K562 (cell line): ENCODE data around the gene EFCC1. TPM values are rescaled to one million over a fixed set of nuclear protein-coding genes. Genes with fewer than 3 reads are reported as not detected.

ENCODE experiments used
- ATAC-seq: fragments of 200-7000 bp; cut with Tn5 transposase; 3 replicates; pipeline ENCODE4 v1.9.1; 2020; ENCODE audit warnings: moderate library complexity
- BruUV-seq: library from RNA; stranded (reverse); fragments of 400-500 nt; replicated peaks from 2 replicates; lab custom pipeline; 2021; lab: Mats Ljungman, UMichigan
- CTCF ChIA-PET: fragments of 300-600 bp; formaldehyde crosslinking; extraction: SDS; loops from one replicate; lab custom pipeline; 2021; ENCODE audit warnings: low intra/inter-chr PET ratio; lab: Yijun Ruan, JAX
- POLR2A ChIA-PET: fragments of 300-600, 350-650 bp; sonication (Branson Sonifier 250); formaldehyde crosslinking; extraction: SDS; loops from one replicate; lab custom pipeline; 2021; ENCODE audit warnings: antibody characterized with exemption, inconsistent platforms; lab: Yijun Ruan, JAX
- DNase-seq, 4 experiments: peaks; one replicate each; pipeline versions ENCODE4 v3.0.0 to v3.0.0-alpha.2; 2011 to 2018; ENCODE audit warnings: low spot score in 3 of 4, mixed read lengths in 3 of 4; ENCODE audit errors: extremely low read depth in 1 of 4
- FAIRE-seq: peaks from 2 replicates; lab custom pipeline; 2011; peaks lifted over from hg19 to GRCh38; lab: Jason Lieb, UNC
- H2AFZ ChIP-seq: 2 replicates; pipeline ENCODE4 v1.6.0; 2011; ENCODE audit warnings: low read depth, low read length, control low read depth, inconsistent platforms
- H3K27ac ChIP-seq: fragments of 200-600 bp; 3 replicates; pipeline ENCODE4 v1.8.0; 2011; ENCODE audit warnings: low read depth, mild to moderate bottlenecking, control low read depth, inconsistent platforms, low read length, moderate library complexity, mixed read lengths; ENCODE audit errors: extremely low read depth
- H3K27me3 ChIP-seq, 2 experiments: fragments of 300-600 bp in 1 of 2; 2 replicates in 1 of 2; 3 replicates in 1 of 2; pipeline versions ENCODE4 v1.6.0 to v1.8.0; 2011; ENCODE audit warnings: inconsistent platforms in 2 of 2, low read length in 2 of 2, mild to moderate bottlenecking in 1 of 2, mixed read lengths in 1 of 2, moderate library complexity in 1 of 2; ENCODE audit not compliant: control insufficient read depth in 2 of 2, insufficient read depth in 2 of 2
- H3K36me3 ChIP-seq: fragments of 300-600 bp; 3 replicates; pipeline ENCODE4 v1.8.0; 2011; ENCODE audit warnings: mild to moderate bottlenecking, low read length, inconsistent platforms; ENCODE audit not compliant: control insufficient read depth, insufficient read depth
- H3K4me1 ChIP-seq, 2 experiments: fragments of 200-600 bp in 1 of 2; replicated peaks in 1 of 2; 2 replicates in 1 of 2; 3 replicates in 1 of 2; pipeline versions ENCODE4 v1.5.1 to v1.8.0; 2011; ENCODE audit warnings: inconsistent platforms in 2 of 2, low read length in 2 of 2, mild to moderate bottlenecking in 1 of 2, mixed read lengths in 1 of 2, moderate library complexity in 1 of 2; ENCODE audit not compliant: control insufficient read depth in 2 of 2, insufficient read depth in 2 of 2
- H3K4me2 ChIP-seq: 2 replicates; pipeline ENCODE4 v1.6.1; 2011; ENCODE audit warnings: low read length, control low read depth, inconsistent platforms, mixed read lengths; ENCODE audit not compliant: insufficient read depth
- H3K4me3 ChIP-seq: fragments of 200-600 bp; sonication (generic), shearing (Covaris generic); 2 replicates; pipeline ENCODE4 v1.5.1; 2016; ENCODE audit warnings: control low read depth, inconsistent platforms
- H3K79me2 ChIP-seq: fragments of 200-600 bp; 3 replicates; pipeline ENCODE4 v1.8.0; 2011; ENCODE audit warnings: low read length, inconsistent platforms; ENCODE audit not compliant: control insufficient read depth, insufficient read depth
- H3K9ac ChIP-seq, 2 experiments: 2 replicates each; pipeline versions ENCODE4 v1.6.0 to v1.6.1; 2011; ENCODE audit warnings: low read depth in 2 of 2, low read length in 2 of 2, control low read depth in 1 of 2, inconsistent platforms in 1 of 2, mild to moderate bottlenecking in 1 of 2, mixed read lengths in 1 of 2; ENCODE audit not compliant: insufficient read depth in 1 of 2
- H3K9me1 ChIP-seq: one replicate; pipeline ENCODE4 v1.6.0; 2011; ENCODE audit warnings: inconsistent platforms, mild to moderate bottlenecking, low read length, moderate library complexity; ENCODE audit not compliant: control insufficient read depth, insufficient read depth
- H3K9me3 ChIP-seq: replicated peaks from 2 replicates; pipeline ENCODE4 v1.5.1; 2011; ENCODE audit warnings: low read depth, low read length, inconsistent platforms; ENCODE audit not compliant: control insufficient read depth, insufficient read depth
- H4K20me1 ChIP-seq: replicated peaks from 2 replicates; pipeline ENCODE4 v1.6.1; 2011; ENCODE audit warnings: low read length, inconsistent platforms, mixed read lengths; ENCODE audit not compliant: control insufficient read depth, insufficient read depth
- CC2D1A ChIP-seq: fragments of 450-650 bp; IDR thresholded peaks from 2 replicates; pipeline ENCODE4 v1.6.1; 2017; ENCODE audit warnings: mild to moderate bottlenecking
- DACH1 ChIP-seq: fragments of 450-650 bp; IDR thresholded peaks from 2 replicates; pipeline ENCODE4 v1.6.1; 2018; ENCODE audit not compliant: partially characterized antibody
- FOXK2 ChIP-seq, 2 experiments: fragments of 450-650 bp; IDR thresholded peaks in 1 of 2; conservative IDR thresholded peaks in 1 of 2; 2 replicates each; pipeline ENCODE4 v1.6.1; 2016; ENCODE audit warnings: low read depth in 2 of 2, mild to moderate bottlenecking in 1 of 2
- TBP ChIP-seq: optimal IDR thresholded peaks from 2 replicates; pipeline ENCODE3; 2011; ENCODE audit warnings: low read depth, low read length, improper control_type of control experiment
- ZNF347 ChIP-seq: fragments of 450-650 bp; formaldehyde crosslinking; IDR thresholded peaks from 2 replicates; pipeline ENCODE4 v1.4.0; 2020; ENCODE audit warnings: low read depth, mild to moderate bottlenecking, moderate library complexity
- ZNF551 ChIP-seq: fragments of 250-450 bp; sonication (Bioruptor Pico); IDR thresholded peaks from 2 replicates; pipeline ENCODE4 v1.5.0; 2021; ENCODE audit warnings: mild to moderate bottlenecking, moderate library complexity
- WGBS: fragments of 100-300 bp; shearing (Covaris generic); methylation state at CpG from one replicate; pipeline ENCODE4 v1.1.6; 2016; ENCODE audit warnings: low coverage, mixed read lengths; ENCODE audit not compliant: insufficient coverage; ENCODE audit errors: missing lambda C conversion rate; 5-methylcytosine and 5-hydroxymethylcytosine counted together
- in situ Hi-C: fragments of 300-500 bp; cut with MboI; formaldehyde crosslinking; loops from 4 replicates; pipeline ENCODE4 v1.15.0; 2018; ENCODE audit warnings: inconsistent platforms, mixed read lengths
- intact Hi-C: fragments of 100-400 bp; cut with micrococcal nuclease; formaldehyde crosslinking; loops from 2 replicates; pipeline ENCODE4 v1.14.2; 2022
- polyA plus RNA-seq, 8 experiments: library from polyadenylated mRNA; depleted of rRNA in 4 of 8; stranded (reverse) in 5 of 8; unstranded in 3 of 8; fragments of >200 nt; fragmentation: Nextera tagmentation in 2 of 8; fragmentation: Illumina TruSeq in 1 of 8; extraction: Ambion mirVana in 2 of 8; extraction: Trizol in 1 of 8; gene quantifications; 2 replicates each; pipeline versions ENCODE4 v1.2.1 to v1.2.3, GENCODE V29; 2011 to 2014; ENCODE audit warnings: inconsistent platforms in 1 of 8, missing spikeins in 1 of 8
- total RNA-seq, 7 experiments: library from RNA; depleted of rRNA in 6 of 7; stranded (reverse); fragments of >200 nt in 6 of 7; fragmentation: Illumina TruSeq in 2 of 7; extraction: Trizol in 2 of 7; gene quantifications; 2 replicates each; pipeline versions ENCODE4 v1.2.1 to v1.2.3, GENCODE V29; 2011 to 2021; ENCODE audit warnings: low replicate concordance in 1 of 7
- TF ChIP-seq, protein P1 (sequence below): IDR thresholded peaks from 3 replicates; pipeline ENCODE4 v1.6.1; 2011; ENCODE audit warnings: borderline replicate concordance, mild to moderate bottlenecking, moderate library complexity; ENCODE audit not compliant: insufficient read length; ENCODE audit errors: extremely low read depth
- TF ChIP-seq, protein P2 (sequence below): sonication (generic); formaldehyde crosslinking; IDR thresholded peaks from 2 replicates; pipeline ENCODE4 v1.5.0; 2020; ENCODE audit warnings: missing genetic modification reagents

Gene EFCC1
- total and polyA plus RNA-seq, 9 of the 15 experiments (the other 6 are each of a cell fraction or from before 2014, with no cell fraction given) = not detected

DNA sequence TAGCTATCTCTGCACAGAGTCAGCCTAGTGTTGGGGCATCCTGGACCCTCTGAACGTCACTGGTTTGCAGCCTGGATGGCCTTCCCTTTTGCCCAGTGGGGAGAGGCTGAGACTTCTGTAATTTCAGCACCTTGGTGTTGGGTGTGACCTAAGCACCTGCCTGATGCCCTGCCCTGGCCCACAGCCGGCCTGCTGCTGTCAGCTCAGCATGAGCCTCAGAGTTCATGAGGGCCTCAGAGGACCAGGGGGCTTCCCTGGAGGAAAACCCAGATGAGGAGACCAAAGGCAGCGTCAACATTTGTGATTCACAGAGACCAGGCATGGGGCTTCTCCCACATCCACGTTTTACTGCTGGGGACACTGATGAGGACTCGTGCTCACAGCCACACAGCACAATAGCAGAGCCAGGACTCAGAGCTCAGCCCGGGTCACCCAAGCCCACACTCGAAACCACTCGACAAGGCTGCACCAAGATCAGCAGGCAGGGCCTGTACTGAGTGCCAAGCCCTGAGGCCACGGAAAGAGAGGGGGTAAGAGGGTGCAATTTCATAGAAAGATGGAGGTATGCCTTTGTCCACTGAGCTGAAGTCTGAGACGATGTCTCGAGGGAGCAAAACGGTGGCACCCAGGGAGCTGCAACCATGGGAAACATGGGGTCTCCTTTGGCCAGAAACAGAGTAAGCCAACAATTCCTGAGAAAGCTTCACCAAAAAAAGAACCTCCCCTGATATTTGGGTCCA lies 49.6 kb downstream of the EFCC1 start:
- Histone ChIP-seq H3K9me3 (no peaks in the 10 kb centered on the region), H4K20me1 (no peaks in the 10 kb centered on the region), H3K27me3 (no peaks in the 10 kb centered on the region), H3K4me2 (no peak overlapping the region), H3K79me2 (no peaks in the 10 kb centered on the region), H2AFZ (no peak overlapping the region), H3K36me3 (no peaks in the 10 kb centered on the region), H3K4me1 (peaks cover 19 to 26% of the 10 kb centered on the region in 2 experiments; a peak in 4 of 5 replicates), H3K4me3 (no peak overlapping the region), H3K27ac (no peak overlapping the region), H3K9ac (peak overlapping the region in 1 of 2 experiments; percentile 52; a peak in 1 of 4 replicates), H3K9me1 (no peaks in the 10 kb centered on the region)
- TF ChIP-seq DACH1 = no peak
- TF ChIP-seq CC2D1A = no peak
- TF ChIP-seq TBP = no peak
- TF ChIP-seq ZNF551 (CRISPR knock-in tag) = no peak
- TF ChIP-seq, protein P1, sequence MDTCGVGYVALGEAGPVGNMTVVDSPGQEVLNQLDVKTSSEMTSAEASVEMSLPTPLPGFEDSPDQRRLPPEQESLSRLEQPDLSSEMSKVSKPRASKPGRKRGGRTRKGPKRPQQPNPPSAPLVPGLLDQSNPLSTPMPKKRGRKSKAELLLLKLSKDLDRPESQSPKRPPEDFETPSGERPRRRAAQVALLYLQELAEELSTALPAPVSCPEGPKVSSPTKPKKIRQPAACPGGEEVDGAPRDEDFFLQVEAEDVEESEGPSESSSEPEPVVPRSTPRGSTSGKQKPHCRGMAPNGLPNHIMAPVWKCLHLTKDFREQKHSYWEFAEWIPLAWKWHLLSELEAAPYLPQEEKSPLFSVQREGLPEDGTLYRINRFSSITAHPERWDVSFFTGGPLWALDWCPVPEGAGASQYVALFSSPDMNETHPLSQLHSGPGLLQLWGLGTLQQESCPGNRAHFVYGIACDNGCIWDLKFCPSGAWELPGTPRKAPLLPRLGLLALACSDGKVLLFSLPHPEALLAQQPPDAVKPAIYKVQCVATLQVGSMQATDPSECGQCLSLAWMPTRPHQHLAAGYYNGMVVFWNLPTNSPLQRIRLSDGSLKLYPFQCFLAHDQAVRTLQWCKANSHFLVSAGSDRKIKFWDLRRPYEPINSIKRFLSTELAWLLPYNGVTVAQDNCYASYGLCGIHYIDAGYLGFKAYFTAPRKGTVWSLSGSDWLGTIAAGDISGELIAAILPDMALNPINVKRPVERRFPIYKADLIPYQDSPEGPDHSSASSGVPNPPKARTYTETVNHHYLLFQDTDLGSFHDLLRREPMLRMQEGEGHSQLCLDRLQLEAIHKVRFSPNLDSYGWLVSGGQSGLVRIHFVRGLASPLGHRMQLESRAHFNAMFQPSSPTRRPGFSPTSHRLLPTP = no peak
- TF ChIP-seq FOXK2 (conservative IDR thresholded peaks at IDR 0.05 in 1 of 2, IDR thresholded peaks at IDR 0.05 in 1 of 2; ENCODE audit: low read depth in 2 of 2) = no peak
- no peak for TF ChIP-seq ZNF347
- TF ChIP-seq, protein P2, sequence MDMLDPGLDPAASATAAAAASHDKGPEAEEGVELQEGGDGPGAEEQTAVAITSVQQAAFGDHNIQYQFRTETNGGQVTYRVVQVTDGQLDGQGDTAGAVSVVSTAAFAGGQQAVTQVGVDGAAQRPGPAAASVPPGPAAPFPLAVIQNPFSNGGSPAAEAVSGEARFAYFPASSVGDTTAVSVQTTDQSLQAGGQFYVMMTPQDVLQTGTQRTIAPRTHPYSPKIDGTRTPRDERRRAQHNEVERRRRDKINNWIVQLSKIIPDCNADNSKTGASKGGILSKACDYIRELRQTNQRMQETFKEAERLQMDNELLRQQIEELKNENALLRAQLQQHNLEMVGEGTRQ (CRISPR knock-in tag) = no peak
- CTCF ChIA-PET = interaction anchor here (0.6 kb wide), 1 partner anchor 35 kb away, joined by 3 read pairs; no protein-coding TSS in a partner anchor
- BruUV-seq = no TSS peak
- in situ Hi-C loops (loop anchor here (5.0 kb wide), 1 partner anchor 192 kb away; no protein-coding TSS in a partner anchor), intact Hi-C loops (loop anchor here (5.0 kb wide), 1 partner anchor 197 kb away; the partner anchor contains the start of gene COPG1)
- FAIRE-seq (no peak), DNase-seq (no peak), ATAC-seq (no peak)
- 39% methylated on average over 12 of the region's 12 CpGs for WGBS
- POLR2A ChIA-PET = no interaction called here
